Measurements from ENCODE around the gene ADPGK. TPM values are rescaled to one million over a fixed set of nuclear protein-coding genes. Genes with fewer than 3 reads are reported as not detected.
A peak's percentile ranks its signal among the peaks of the same experiment; 100 is the strongest.

ADPGK gene
- total RNA-seq, 2 donors from 2014 or later, result 52.0 to 68.6 TPM

DNA sequence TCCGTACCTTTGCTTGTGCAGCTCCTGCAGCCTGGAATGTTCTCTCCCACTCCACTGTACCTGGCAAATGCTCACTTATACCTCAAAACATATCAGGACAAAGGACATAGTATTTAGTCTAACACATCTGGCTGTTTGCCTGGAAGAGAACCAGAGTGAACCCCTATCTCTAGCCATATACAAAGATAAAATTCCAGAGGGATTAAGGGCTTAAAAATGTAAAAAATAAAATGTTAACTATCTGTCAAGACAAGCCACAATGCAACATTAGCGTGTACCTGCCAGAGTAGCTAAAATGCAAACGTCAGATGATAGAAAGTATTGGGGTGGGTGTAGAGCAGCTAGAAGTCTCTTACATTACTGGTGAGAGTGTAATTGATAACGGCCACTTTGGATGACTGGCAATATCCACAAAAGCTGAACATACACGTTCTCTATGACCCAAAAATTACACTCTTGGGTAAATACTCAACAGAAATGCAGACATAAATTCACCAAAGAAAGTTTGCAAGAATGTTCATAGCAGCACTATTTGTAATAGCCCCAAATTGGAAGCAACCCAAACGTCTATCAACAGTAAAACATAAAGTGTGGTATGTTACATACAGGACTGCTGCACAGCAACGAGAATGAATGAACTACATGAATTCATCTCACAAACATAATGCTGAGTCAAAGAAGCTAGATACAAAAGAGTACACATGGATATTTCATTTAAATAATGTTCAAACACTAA, 18.2 kb upstream of the ADPGK start:
- Histone ChIP-seq H3K4me1 (ENCODE audit: control insufficient read depth, insufficient read depth, low read length) (peaks cover 8% of the 10 kb centered on the region), H3K9me3 (ENCODE audit: control insufficient read depth, low read length) (no peaks in the 10 kb centered on the region), H3K27me3 (ENCODE audit: control insufficient read depth, insufficient read depth, low read length, poor library complexity, severe bottlenecking) (no peaks in the 10 kb centered on the region), H3K27ac (ENCODE audit: low read depth, low read length) (no peak overlapping the region), H3K4me3 (ENCODE audit: low read length) (no peak overlapping the region), H3K36me3 (ENCODE audit: control insufficient read depth, insufficient read depth, low read length) (no peaks in the 10 kb centered on the region), H3K9ac (ENCODE audit: extremely low read depth, low read length, poor library complexity, severe bottlenecking) (no peak overlapping the region)
- DNase-seq, result no peak
- TF ChIP-seq CTCF (conservative IDR thresholded peaks at IDR 0.05), result no peak
- WGBS, 2 experiments (ENCODE audit: insufficient coverage in 1 of 2, insufficient read length in 1 of 2), result 88 to 94% methylated on average over 5 to 6 of the region's 7 CpGs
- H3K4me1 Mint-ChIP-seq, result peaks cover 24% of the 10 kb centered on the region
- H3K27me3 Mint-ChIP-seq (ENCODE audit: insufficient read depth), result no peaks in the 10 kb centered on the region
- no peaks in the 10 kb centered on the region for H3K36me3 Mint-ChIP-seq (ENCODE audit: low read depth)
- H3K9me3 Mint-ChIP-seq, result no peaks in the 10 kb centered on the region
- H3K27ac Mint-ChIP-seq, result no peak overlapping the region
- no peak overlapping the region for H3K4me3 Mint-ChIP-seq

- Mint-ChIP-seq H3K9me3 (no peaks in the 10 kb centered on the region), H3K36me3 (ENCODE audit: low read depth) (no peaks in the 10 kb centered on the region), H3K27ac (no peak overlapping the region), H3K4me3 (no peak overlapping the region), H3K27me3 (ENCODE audit: insufficient read depth) (peaks cover 6% of the 10 kb centered on the region), H3K4me1 (peaks cover 26% of the 10 kb centered on the region)
- no peaks in the 10 kb centered on the region for H3K9me3 ChIP-seq (ENCODE audit: control insufficient read depth, low read length)
- no peak overlapping the region for H3K9ac ChIP-seq (ENCODE audit: extremely low read depth, low read length, poor library complexity, severe bottlenecking)
- no peak for TF ChIP-seq CTCF (conservative IDR thresholded peaks at IDR 0.05)
- WGBS, 2 experiments (ENCODE audit: insufficient coverage in 1 of 2, insufficient read length in 1 of 2), result 85 to 91% methylated on average over 6 to 8 of the region's 8 CpGs
- H3K27me3 ChIP-seq (ENCODE audit: control insufficient read depth, insufficient read depth, low read length, poor library complexity, severe bottlenecking), result peaks cover 7% of the 10 kb centered on the region
- H3K4me3 ChIP-seq (ENCODE audit: low read length), result no peak overlapping the region
- no peak overlapping the region for H3K27ac ChIP-seq (ENCODE audit: low read depth, low read length)
- no peaks in the 10 kb centered on the region for H3K36me3 ChIP-seq (ENCODE audit: control insufficient read depth, insufficient read depth, low read length)
- H3K4me1 ChIP-seq (ENCODE audit: control insufficient read depth, insufficient read depth, low read length), result peaks cover 8% of the 10 kb centered on the region
- no peak for DNase-seq
Measured at GRCh38 chr15:72800833-72801481, 17.4 kb upstream of the ADPGK start.

DNA sequence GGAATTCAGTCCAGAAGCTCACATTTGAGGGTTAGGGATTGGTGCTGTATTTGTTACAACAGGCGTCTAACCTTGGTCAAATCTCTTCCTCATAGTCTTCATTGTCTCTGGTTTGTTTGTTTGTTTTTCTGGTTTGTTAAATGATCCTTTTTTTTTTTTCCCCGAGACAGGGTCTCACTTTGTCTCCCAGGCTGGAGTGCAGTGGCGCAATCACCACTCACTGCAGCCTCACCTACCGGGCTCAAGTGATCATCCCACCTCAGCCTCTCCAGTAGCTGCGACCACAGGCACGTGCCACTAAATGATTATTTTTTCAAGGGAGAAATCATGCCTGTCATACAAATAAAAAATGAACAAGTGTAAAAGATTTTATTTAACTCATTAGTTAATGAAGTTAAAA, 14.3 kb upstream of the ADPGK start:
- no peak overlapping the region for H3K27ac ChIP-seq (ENCODE audit: low read depth, low read length)
- no peaks in the 10 kb centered on the region for H3K9me3 ChIP-seq (ENCODE audit: control insufficient read depth, low read length)
- H3K4me1 ChIP-seq (ENCODE audit: control insufficient read depth, insufficient read depth, low read length), result peaks cover 8% of the 10 kb centered on the region
- WGBS, 2 experiments (ENCODE audit: insufficient coverage in 1 of 2, insufficient read length in 1 of 2), result 83% methylated on average over 6 of the region's 6 CpGs; no CpG with 5 or more reads in 1 of the 2 experiments
- Mint-ChIP-seq H3K36me3 (ENCODE audit: low read depth) (no peaks in the 10 kb centered on the region), H3K4me3 (peak overlapping the region; percentile 66), H3K27ac (no peak overlapping the region), H3K4me1 (peaks cover 26% of the 10 kb centered on the region), H3K9me3 (no peaks in the 10 kb centered on the region), H3K27me3 (ENCODE audit: insufficient read depth) (peaks cover 11% of the 10 kb centered on the region)
- H3K4me3 ChIP-seq (ENCODE audit: low read length), result no peak overlapping the region
- DNase-seq, result no peak
- no peak overlapping the region for H3K9ac ChIP-seq (ENCODE audit: extremely low read depth, low read length, poor library complexity, severe bottlenecking)
- TF ChIP-seq CTCF (conservative IDR thresholded peaks at IDR 0.05), result no peak
- no peaks in the 10 kb centered on the region for H3K36me3 ChIP-seq (ENCODE audit: control insufficient read depth, insufficient read depth, low read length)
- H3K27me3 ChIP-seq (ENCODE audit: control insufficient read depth, insufficient read depth, low read length, poor library complexity, severe bottlenecking), result peaks cover 8% of the 10 kb centered on the region

All from endodermal cell (in vitro differentiated cells).